Calu3 (cell line): ENCODE measurements around the gene ITGA6. TPM values are rescaled to one million over a fixed set of nuclear protein-coding genes. Genes with fewer than 3 reads are reported as not detected.

Experiments
- BruUV-seq: library from RNA; stranded (reverse); fragments of 400-500 nt; replicated peaks from 2 replicates; lab custom pipeline; 2021; lab: Mats Ljungman, UMichigan
- CTCF ChIA-PET: fragments of 300-600 bp; sonication (Branson Sonifier 250); formaldehyde crosslinking; loops from one replicate; lab custom pipeline; 2022; ENCODE audit warnings: antibody characterized with exemption; lab: Charles Lee
- DNase-seq: peaks from one replicate; pipeline ENCODE4 v3.0.0; 2022
- H3K27ac Mint-ChIP-seq: one replicate; pipeline ENCODE4 v1.8.0; 2022; ENCODE audit warnings: mixed read lengths; ENCODE audit not compliant: unreplicated experiment
- H3K27me3 Mint-ChIP-seq: one replicate; pipeline ENCODE4 v1.8.0; 2022; ENCODE audit warnings: mixed read lengths; ENCODE audit not compliant: unreplicated experiment
- H3K36me3 Mint-ChIP-seq: one replicate; pipeline ENCODE4 v1.8.0; 2022; ENCODE audit warnings: mild to moderate bottlenecking, moderate library complexity, mixed read lengths; ENCODE audit not compliant: insufficient read depth, unreplicated experiment
- H3K4me1 Mint-ChIP-seq: one replicate; pipeline ENCODE4 v1.8.0; 2022; ENCODE audit warnings: mild to moderate bottlenecking, low read depth, mixed read lengths; ENCODE audit not compliant: unreplicated experiment
- H3K4me3 Mint-ChIP-seq: one replicate; pipeline ENCODE4 v1.8.0; 2022; ENCODE audit warnings: mild to moderate bottlenecking, low read depth, moderate library complexity, mixed read lengths; ENCODE audit not compliant: unreplicated experiment
- H3K9me3 Mint-ChIP-seq: one replicate; pipeline ENCODE4 v1.8.0; 2022; ENCODE audit warnings: low read depth, mixed read lengths; ENCODE audit not compliant: unreplicated experiment
- intact Hi-C: fragments of 100-400 bp; cut with micrococcal nuclease; formaldehyde crosslinking; loops from one replicate; pipeline ENCODE4 v1.10.0; 2022; ENCODE audit not compliant: unreplicated experiment
- total RNA-seq: library from RNA; stranded (reverse); gene quantifications from 2 replicates; pipeline ENCODE4 v1.2.3, GENCODE V29; 2022
- TF ChIP-seq, protein P1 (sequence below): fragments of 200-600 bp; IDR thresholded peaks from one replicate; pipeline ENCODE4 v1.8.0; 2022; ENCODE audit warnings: antibody characterized with exemption; ENCODE audit not compliant: unreplicated experiment

ITGA6 gene
- total RNA-seq, 1 experiment from 2014 or later, result 270 TPM

DNA sequence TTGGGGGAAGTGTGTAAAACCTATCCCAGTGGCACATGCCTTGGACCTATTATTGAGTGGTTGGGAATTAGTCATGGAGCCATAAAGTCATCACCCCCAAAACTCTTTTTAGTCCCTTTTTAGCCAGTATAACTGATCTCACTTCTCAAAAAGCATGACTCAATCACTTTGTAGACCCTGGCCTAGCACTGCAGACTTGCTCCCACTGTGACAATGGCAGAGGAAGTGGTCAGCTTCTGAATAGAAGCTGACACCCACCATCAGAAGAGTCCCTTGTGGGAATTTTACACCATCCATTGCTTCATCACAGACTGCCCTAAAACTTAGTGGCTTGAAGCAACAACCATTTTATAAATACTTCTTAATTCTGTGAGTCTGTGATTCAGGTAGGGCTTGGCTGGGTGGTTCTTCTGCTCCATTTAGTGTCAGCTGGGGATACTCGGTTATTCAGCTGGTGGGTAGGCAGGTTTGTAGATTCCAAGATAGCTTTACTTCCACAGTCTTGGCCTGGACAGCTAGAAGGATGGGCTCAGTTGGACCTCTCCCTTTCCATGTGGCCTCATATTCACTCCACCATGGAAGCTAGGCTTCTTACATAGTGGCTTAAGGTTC is 10.8 kb upstream of the ITGA6 start:
- CTCF ChIA-PET, result no interaction called here
- intact Hi-C loops, result no loop called here
- no peaks in the 10 kb centered on the region for H3K27me3 Mint-ChIP-seq
- DNase-seq, result no peak
- no peak overlapping the region for H3K4me3 Mint-ChIP-seq
- H3K4me1 Mint-ChIP-seq, result no peaks in the 10 kb centered on the region
- TF ChIP-seq, protein P1, sequence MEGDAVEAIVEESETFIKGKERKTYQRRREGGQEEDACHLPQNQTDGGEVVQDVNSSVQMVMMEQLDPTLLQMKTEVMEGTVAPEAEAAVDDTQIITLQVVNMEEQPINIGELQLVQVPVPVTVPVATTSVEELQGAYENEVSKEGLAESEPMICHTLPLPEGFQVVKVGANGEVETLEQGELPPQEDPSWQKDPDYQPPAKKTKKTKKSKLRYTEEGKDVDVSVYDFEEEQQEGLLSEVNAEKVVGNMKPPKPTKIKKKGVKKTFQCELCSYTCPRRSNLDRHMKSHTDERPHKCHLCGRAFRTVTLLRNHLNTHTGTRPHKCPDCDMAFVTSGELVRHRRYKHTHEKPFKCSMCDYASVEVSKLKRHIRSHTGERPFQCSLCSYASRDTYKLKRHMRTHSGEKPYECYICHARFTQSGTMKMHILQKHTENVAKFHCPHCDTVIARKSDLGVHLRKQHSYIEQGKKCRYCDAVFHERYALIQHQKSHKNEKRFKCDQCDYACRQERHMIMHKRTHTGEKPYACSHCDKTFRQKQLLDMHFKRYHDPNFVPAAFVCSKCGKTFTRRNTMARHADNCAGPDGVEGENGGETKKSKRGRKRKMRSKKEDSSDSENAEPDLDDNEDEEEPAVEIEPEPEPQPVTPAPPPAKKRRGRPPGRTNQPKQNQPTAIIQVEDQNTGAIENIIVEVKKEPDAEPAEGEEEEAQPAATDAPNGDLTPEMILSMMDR, result no peak
- no TSS peak for BruUV-seq
- H3K27ac Mint-ChIP-seq, result no peak overlapping the region
- H3K36me3 Mint-ChIP-seq, result no peaks in the 10 kb centered on the region
- H3K9me3 Mint-ChIP-seq, result no peaks in the 10 kb centered on the region

DNA sequence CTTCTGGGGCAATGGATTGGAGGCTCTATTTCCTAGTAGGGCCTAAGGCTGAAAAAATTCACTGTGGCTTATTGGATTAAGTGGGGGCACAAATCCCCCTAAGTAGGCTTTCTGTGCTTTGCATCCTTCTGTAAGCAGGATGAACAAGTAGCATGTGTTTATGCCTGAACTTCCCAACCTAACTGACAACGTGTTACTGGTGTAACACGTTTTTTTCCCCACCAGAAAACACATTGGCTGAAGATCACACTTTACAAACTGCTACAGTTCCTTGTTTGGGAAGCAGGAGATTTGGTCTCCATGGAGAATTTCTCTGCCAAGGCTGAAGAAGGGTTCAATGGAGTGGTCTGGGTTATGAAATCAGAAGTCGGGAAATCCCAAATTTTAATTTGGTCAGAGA is 7.2 kb upstream of the ITGA6 start:
- H3K27ac Mint-ChIP-seq, result no peak overlapping the region
- no peak for DNase-seq
- no peak overlapping the region for H3K4me3 Mint-ChIP-seq
- BruUV-seq, result no TSS peak
- H3K36me3 Mint-ChIP-seq, result no peaks in the 10 kb centered on the region
- intact Hi-C loops, result no loop called here
- H3K9me3 Mint-ChIP-seq, result no peaks in the 10 kb centered on the region
- no peaks in the 10 kb centered on the region for H3K4me1 Mint-ChIP-seq
- TF ChIP-seq, protein P1, result no peak
- H3K27me3 Mint-ChIP-seq, result no peaks in the 10 kb centered on the region
- CTCF ChIA-PET, result no interaction called here

DNA sequence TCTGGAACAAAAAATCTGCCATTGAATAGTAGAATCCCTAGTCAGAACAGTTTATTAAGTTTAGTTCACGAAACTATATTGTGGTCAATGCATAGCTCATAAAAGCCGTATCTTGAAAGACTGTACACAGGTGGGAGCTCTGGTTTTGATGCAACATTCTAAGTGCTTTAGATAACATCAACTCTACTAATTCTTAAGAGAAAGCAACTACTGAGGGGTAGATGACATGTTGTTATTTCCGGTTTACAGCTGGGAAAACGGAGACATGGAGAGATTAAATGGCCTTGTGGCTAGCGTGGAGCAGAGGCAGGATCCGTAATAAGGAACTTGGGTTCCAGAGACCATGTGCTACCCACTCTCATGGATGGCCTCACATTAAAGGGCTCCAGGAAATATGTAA is 4.2 kb upstream of the ITGA6 start:
- Mint-ChIP-seq H3K27me3 (no peaks in the 10 kb centered on the region), H3K9me3 (no peaks in the 10 kb centered on the region), H3K4me3 (no peak overlapping the region), H3K36me3 (peaks cover 16% of the 10 kb centered on the region), H3K4me1 (peaks cover 8% of the 10 kb centered on the region), H3K27ac (no peak overlapping the region)
- TF ChIP-seq, protein P1, result no peak
- intact Hi-C loops, result no loop called here
- no peak for DNase-seq
- no TSS peak for BruUV-seq
- CTCF ChIA-PET, result no interaction called here

GRCh38 chr2:172425336-172425735 is 2.0 kb upstream of the ITGA6 start:
- CTCF ChIA-PET, result interaction anchor here (1.5 kb wide), 1 partner anchor 36 kb away, joined by 4 read pairs; no protein-coding TSS in a partner anchor
- intact Hi-C loops, result no loop called here

More at GRCh38 chr2:172425336-172425735, 2.0 kb upstream of the ITGA6 start:
- no peak overlapping the region for H3K27ac Mint-ChIP-seq
- H3K36me3 Mint-ChIP-seq, result peaks cover 38% of the 10 kb centered on the region
- no peaks in the 10 kb centered on the region for H3K9me3 Mint-ChIP-seq
- peaks cover 8% of the 10 kb centered on the region for H3K4me1 Mint-ChIP-seq
- no TSS peak for BruUV-seq
- no peak overlapping the region for H3K4me3 Mint-ChIP-seq
- TF ChIP-seq, protein P1, result no peak
- DNase-seq, result no peak
- H3K27me3 Mint-ChIP-seq, result no peaks in the 10 kb centered on the region
